Neural cell (in vitro differentiated cells): ENCODE results near the gene TTYH1. TPM values are rescaled to one million over a fixed set of nuclear protein-coding genes. Genes with fewer than 3 reads are reported as not detected.

ENCODE experiments used
- H2AFZ ChIP-seq: fragments of 200-600, 300-800 bp; sonication (generic), shearing (Covaris generic); 2 replicates; pipeline ENCODE4 v1.6.0; 2014; ENCODE audit warnings: low read depth, mild to moderate bottlenecking, antibody characterized with exemption, low read length, moderate library complexity
- H3F3A ChIP-seq: fragments of 200-600 bp; shearing (Covaris generic); 2 replicates; pipeline ENCODE4 v1.6.1; 2016; ENCODE audit warnings: mild to moderate bottlenecking, moderate library complexity, mixed read lengths, antibody characterized with exemption, low read length; ENCODE audit not compliant: insufficient read depth, poor library complexity, severe bottlenecking
- H3K27ac ChIP-seq: fragments of 200-600, 300-800 bp; sonication (generic), shearing (Covaris generic); 2 replicates; pipeline ENCODE4 v1.5.1; 2014; ENCODE audit warnings: mild to moderate bottlenecking, low read length, moderate library complexity
- H3K27me3 ChIP-seq: fragments of 300-800, 200-600 bp; sonication (generic), shearing (Covaris generic); 2 replicates; pipeline ENCODE4 v1.6.0; 2014; ENCODE audit warnings: mild to moderate bottlenecking, low read depth, low read length, moderate library complexity; ENCODE audit not compliant: insufficient read depth
- H3K36me3 ChIP-seq: fragments of 300-800, 200-600 bp; sonication (generic), shearing (Covaris generic); 2 replicates; pipeline ENCODE4 v1.5.1; 2014; ENCODE audit warnings: mild to moderate bottlenecking, antibody characterized with exemption, low read length, moderate library complexity; ENCODE audit not compliant: insufficient read depth
- H3K4me2 ChIP-seq: fragments of 300-800, 200-600 bp; sonication (generic), shearing (Covaris generic); 2 replicates; pipeline ENCODE4 v1.6.0; 2014; ENCODE audit warnings: mild to moderate bottlenecking, low read length
- H3K4me3 ChIP-seq: fragments of 300-800, 200-600 bp; sonication (generic), shearing (Covaris generic); 2 replicates; pipeline ENCODE4 v1.5.1; 2014; ENCODE audit warnings: mild to moderate bottlenecking, low read length, moderate library complexity
- H3K79me2 ChIP-seq: fragments of 200-600 bp; shearing (Covaris generic); replicated peaks from 2 replicates; pipeline ENCODE4 v1.6.0; 2014; ENCODE audit warnings: mild to moderate bottlenecking, low read length, moderate library complexity; ENCODE audit not compliant: insufficient read depth
- H3K9ac ChIP-seq: fragments of 300-800, 200-600 bp; sonication (generic), shearing (Covaris generic); 2 replicates; pipeline ENCODE4 v1.6.1; 2016; ENCODE audit warnings: mild to moderate bottlenecking, low read length, mixed read lengths
- H3K9me2 ChIP-seq: fragments of 200-600 bp; shearing (Covaris generic); 2 replicates; pipeline ENCODE4 v1.6.1; 2016; ENCODE audit warnings: mild to moderate bottlenecking, low read length, mixed read lengths; ENCODE audit not compliant: insufficient read depth
- H3K9me3 ChIP-seq: fragments of 200-600, 300-800 bp; sonication (generic), shearing (Covaris generic); 2 replicates; pipeline ENCODE4 v1.6.1; 2016; ENCODE audit warnings: mild to moderate bottlenecking, mixed run types, low read length, moderate library complexity, mixed read lengths
- H4K20me1 ChIP-seq: fragments of 200-600 bp; shearing (Covaris generic); 2 replicates; pipeline ENCODE4 v1.6.1; 2016; ENCODE audit warnings: mild to moderate bottlenecking, mixed run types; ENCODE audit not compliant: insufficient read depth
- CTCF ChIP-seq: fragments of 450-650 bp; IDR thresholded peaks from 2 replicates; pipeline ENCODE4 v1.5.1; 2014; ENCODE audit warnings: antibody characterized with exemption, mild to moderate bottlenecking, moderate library complexity; ENCODE audit not compliant: poor library complexity, severe bottlenecking
- EP300 ChIP-seq: fragments of 450-650 bp; conservative IDR thresholded peaks from 2 replicates; pipeline ENCODE4 v1.6.1; 2014; ENCODE audit warnings: antibody characterized with exemption, mild to moderate bottlenecking, moderate library complexity; ENCODE audit not compliant: poor library complexity, severe bottlenecking
- EZH2 ChIP-seq: fragments of 200-600, 300-800 bp; shearing (Covaris generic), sonication (generic); IDR thresholded peaks from 2 replicates; pipeline ENCODE4 v1.6.1; 2014; ENCODE audit warnings: antibody characterized with exemption, low read length, borderline replicate concordance, mild to moderate bottlenecking; ENCODE audit not compliant: insufficient read depth, poor library complexity, severe bottlenecking
- MXI1 ChIP-seq: fragments of 450-650 bp; conservative IDR thresholded peaks from 2 replicates; pipeline ENCODE4 v1.6.1; 2014; ENCODE audit warnings: antibody characterized with exemption, mild to moderate bottlenecking; ENCODE audit not compliant: poor library complexity, severe bottlenecking
- POLR2AphosphoS5 ChIP-seq: IDR thresholded peaks from 2 replicates; pipeline ENCODE4 v1.6.1; 2012
- RAD21 ChIP-seq: fragments of 450-650 bp; conservative IDR thresholded peaks from 2 replicates; pipeline ENCODE4 v1.6.1; 2014; ENCODE audit warnings: antibody characterized with exemption, mild to moderate bottlenecking, moderate library complexity
- REST ChIP-seq: IDR thresholded peaks from 2 replicates; pipeline ENCODE4 v1.6.1; 2012; ENCODE audit warnings: borderline replicate concordance
- SMC3 ChIP-seq: fragments of 450-650 bp; conservative IDR thresholded peaks from 2 replicates; pipeline ENCODE4 v1.6.1; 2014; ENCODE audit warnings: antibody characterized with exemption, mild to moderate bottlenecking, moderate library complexity; ENCODE audit not compliant: poor library complexity
- TAF1 ChIP-seq: IDR thresholded peaks from 2 replicates; pipeline ENCODE4 v1.6.1; 2012; ENCODE audit warnings: low read depth
- polyA plus RNA-seq: library from polyadenylated mRNA; depleted of rRNA; stranded (reverse); fragments of >200 nt; gene quantifications from 2 replicates; pipeline ENCODE4 v1.2.3, GENCODE V29; 2014

TTYH1 gene
- polyA plus RNA-seq, 1 donor from 2014 or later = 36.1 TPM

GRCh38 chr19:54387991-54388801 is 27.1 kb upstream of the TTYH1 start:
- no peak overlapping the region for H3K4me2 ChIP-seq
- H3K9ac ChIP-seq = no peak overlapping the region

GRCh38 chr19:54388802-54389139 is 26.5 kb upstream of the TTYH1 start:
- Histone ChIP-seq H3K4me2 (no peak overlapping the region), H3K27ac (no peak overlapping the region), H3K4me3 (no peak overlapping the region), H3K79me2 (no peaks in the 10 kb centered on the region), H3K9me2 (no peaks in the 10 kb centered on the region), H3K9ac (no peak overlapping the region), H2AFZ (no peak overlapping the region), H3F3A (no peaks in the 10 kb centered on the region), H3K27me3 (no peaks in the 10 kb centered on the region), H3K36me3 (no peaks in the 10 kb centered on the region), H3K9me3 (no peaks in the 10 kb centered on the region), H4K20me1 (no peaks in the 10 kb centered on the region)
- TF ChIP-seq POLR2AphosphoS5 = no peak
- TF ChIP-seq RAD21 = no peak
- no peak for TF ChIP-seq SMC3

More at GRCh38 chr19:54387991-54388801, 27.1 kb upstream of the TTYH1 start:
- no peaks in the 10 kb centered on the region for H4K20me1 ChIP-seq
- no peaks in the 10 kb centered on the region for H3K27me3 ChIP-seq
- H3K4me3 ChIP-seq = no peak overlapping the region
- no peaks in the 10 kb centered on the region for H3F3A ChIP-seq
- no peaks in the 10 kb centered on the region for H3K79me2 ChIP-seq
- no peaks in the 10 kb centered on the region for H3K9me3 ChIP-seq
- H3K36me3 ChIP-seq = no peaks in the 10 kb centered on the region
- H3K9me2 ChIP-seq = no peaks in the 10 kb centered on the region
- no peak for TF ChIP-seq SMC3
- TF ChIP-seq POLR2AphosphoS5 = no peak
- TF ChIP-seq REST = no peak
- no peak for TF ChIP-seq TAF1
- no peak for TF ChIP-seq RAD21
- TF ChIP-seq MXI1 = no peak
- TF ChIP-seq CTCF = no peak
- no peak for TF ChIP-seq EP300
- no peak for TF ChIP-seq EZH2
- no peak overlapping the region for H2AFZ ChIP-seq
- H3K27ac ChIP-seq = no peak overlapping the region
